ENCODE results near the gene GMCL2.
"Not testable (repeated sequence)": the region's sequence is repeated elsewhere in the genome, so short reads cannot be mapped to it uniquely, and the experiment has no call there.

Gene GMCL2

DNA sequence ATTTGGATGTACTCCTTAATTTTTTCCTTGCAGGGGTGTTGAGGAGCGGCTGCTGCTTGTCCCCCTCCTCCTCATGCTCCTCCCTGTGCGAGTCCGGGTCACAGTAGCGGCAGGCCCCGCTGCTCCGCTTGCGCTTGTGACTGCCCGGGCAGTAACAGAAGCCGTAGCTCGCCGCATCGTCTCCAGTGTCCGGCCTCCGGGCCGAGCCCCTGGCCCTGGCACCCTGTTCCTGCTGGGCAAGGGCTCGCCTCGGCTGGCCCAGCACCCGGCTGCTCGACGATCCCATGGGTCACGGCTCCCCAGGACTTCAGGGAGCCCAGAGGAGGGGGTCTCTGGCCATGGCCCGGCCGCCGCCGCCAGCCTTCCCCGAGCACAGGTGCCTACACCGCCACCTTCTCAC is at the start of gene GMCL2:
Gene GMCL2 (minus strand): TSS at position 358 of the 400 bp plus-strand sequence. CDS start 72 bp downstream, at position 286.
- in situ Hi-C loops (cut with HindIII; ENCODE audit: low sequenced_read_pairs), result no loop called here

DNA sequence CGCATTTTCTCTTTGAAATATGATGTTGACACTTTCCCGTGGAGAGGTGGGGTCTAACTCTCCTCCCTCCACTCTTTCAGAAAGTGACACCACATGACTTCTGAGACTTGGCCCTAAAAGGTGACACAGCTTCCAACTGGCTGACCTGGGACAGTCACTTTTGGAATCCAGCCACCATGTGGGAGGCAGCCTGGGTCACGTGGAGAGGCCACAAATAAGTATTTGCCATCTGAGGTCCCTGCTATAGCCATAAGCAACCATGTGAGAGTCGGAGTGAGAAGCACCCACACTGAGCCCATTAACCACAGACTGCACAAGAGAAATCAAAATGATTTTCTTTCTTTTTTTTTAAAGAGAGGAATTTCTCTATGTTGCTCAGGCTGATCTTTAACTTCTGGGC is 49.5 kb upstream of the GMCL2 start:
- in situ Hi-C loops (cut with HindIII; ENCODE audit: low sequenced_read_pairs), result no loop called here

GRCh38 chr5:178236126-178236525 is 49.0 kb upstream of the GMCL2 start:
- in situ Hi-C loops (cut with HindIII; ENCODE audit: low sequenced_read_pairs), result no loop called here

- in situ Hi-C loops (cut with HindIII; ENCODE audit: low sequenced_read_pairs), result no loop called here
Measured at GRCh38 chr5:178235588-178235974, 48.4 kb upstream of the GMCL2 start.

DNA sequence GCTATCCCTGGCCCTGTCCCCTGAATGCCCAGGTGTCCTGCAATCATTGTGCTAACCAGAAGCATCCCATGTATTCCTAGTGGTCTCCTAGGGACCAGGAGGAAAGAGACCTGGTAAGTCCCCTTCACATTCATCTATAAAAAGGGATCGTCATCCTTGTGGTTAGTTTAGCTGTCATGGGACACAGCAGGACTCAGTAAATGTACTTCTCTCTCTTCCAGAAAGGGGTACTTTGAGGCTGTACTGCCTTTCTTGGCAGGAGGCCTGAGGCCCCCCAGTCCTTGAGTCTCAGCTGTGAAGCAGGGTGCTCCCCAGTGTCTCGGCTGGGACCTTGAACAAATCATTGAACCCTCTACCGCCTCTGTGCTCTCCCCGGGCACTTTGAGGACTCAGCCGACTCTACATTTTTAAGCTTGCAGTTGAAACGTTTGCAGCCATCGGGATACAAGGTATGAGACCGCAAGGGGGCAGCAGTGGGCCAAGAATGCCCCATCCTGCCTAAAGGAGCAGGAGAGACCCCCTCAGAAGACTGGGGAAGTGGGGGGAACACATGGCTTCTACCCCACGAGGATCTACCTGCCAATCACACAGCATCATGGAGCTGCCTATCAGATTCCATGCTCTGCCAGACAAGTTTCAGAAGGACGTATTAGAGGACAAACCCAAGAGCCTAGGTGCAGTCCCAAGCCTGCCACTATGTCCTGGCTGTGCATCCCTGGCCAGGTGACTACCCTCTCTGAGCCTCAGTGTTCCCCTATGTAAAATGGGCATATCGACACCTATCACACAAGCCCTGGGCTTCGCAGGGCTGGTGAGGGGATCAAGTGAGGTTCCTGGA is 47.8 kb upstream of the GMCL2 start:
- in situ Hi-C loops (cut with HindIII; ENCODE audit: low sequenced_read_pairs), result no loop called here

GRCh38 chr5:178234121-178234749 is 47.1 kb upstream of the GMCL2 start:
- in situ Hi-C loops (cut with HindIII; ENCODE audit: low sequenced_read_pairs), result no loop called here

- in situ Hi-C loops (cut with HindIII; ENCODE audit: low sequenced_read_pairs), result no loop called here
Measured at GRCh38 chr5:178232920-178233429, 45.8 kb upstream of the GMCL2 start.

GRCh38 chr5:178232124-178232919 is 45.2 kb upstream of the GMCL2 start, which contains the start of gene PHYKPL:
PHYKPL (minus strand) TSS chr5:178232802; CDS start chr5:178232550, 252 bp downstream.
- in situ Hi-C loops (cut with HindIII; ENCODE audit: low sequenced_read_pairs), result no loop called here

- in situ Hi-C loops (cut with HindIII; ENCODE audit: low sequenced_read_pairs), result no loop called here
Measured at GRCh38 chr5:178231539-178232123, 44.5 kb upstream of the GMCL2 start.

- in situ Hi-C loops (cut with HindIII; ENCODE audit: low sequenced_read_pairs), result no loop called here
Measured at GRCh38 chr5:178230879-178231538, 43.8 kb upstream of the GMCL2 start.

DNA sequence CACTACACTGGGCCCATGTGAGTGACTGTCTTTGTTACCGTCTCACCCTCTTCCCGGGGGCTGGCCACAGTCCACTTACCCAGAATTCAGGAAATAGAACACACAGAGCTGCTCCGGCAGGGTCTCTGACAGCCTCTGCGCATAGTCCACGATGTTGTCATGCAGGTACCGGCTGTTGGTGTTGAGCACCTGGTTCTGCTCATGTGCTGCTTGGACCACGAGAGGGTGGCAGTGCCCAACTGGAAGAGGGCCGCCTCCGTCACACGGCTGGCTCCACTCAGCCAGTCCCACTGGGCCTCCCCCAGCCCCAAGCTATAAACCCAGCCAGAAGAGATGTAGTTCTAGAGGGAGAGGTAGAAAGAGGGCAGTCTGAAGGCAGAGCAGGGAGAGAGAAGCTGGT is 42.7 kb upstream of the GMCL2 start:
- in situ Hi-C loops (cut with HindIII; ENCODE audit: low sequenced_read_pairs), result no loop called here

DNA sequence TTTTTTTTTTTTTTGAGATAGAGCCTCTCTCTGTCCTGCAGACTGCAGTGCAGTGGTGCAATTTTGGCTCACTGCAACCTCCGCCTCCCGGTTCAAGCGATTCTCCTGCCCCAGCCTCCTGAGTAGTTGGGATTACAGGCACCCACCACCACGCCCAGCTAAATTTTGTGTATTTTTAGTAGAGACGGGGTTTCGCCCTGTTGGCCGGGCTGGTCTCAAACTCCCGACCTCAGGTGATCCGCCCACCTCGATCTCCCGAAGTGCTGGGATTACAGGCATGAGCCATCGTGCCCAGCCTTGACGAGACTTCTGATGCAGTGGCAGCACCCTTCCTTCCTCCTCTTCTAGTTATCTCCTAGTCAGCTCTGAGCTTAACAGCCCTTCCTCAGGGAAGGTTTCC is 41.9 kb upstream of the GMCL2 start:
- in situ Hi-C loops (cut with HindIII; ENCODE audit: low sequenced_read_pairs), result not testable (repeated sequence)

- in situ Hi-C loops (cut with HindIII; ENCODE audit: low sequenced_read_pairs), result no loop called here
Measured at GRCh38 chr5:178228609-178229008, 41.4 kb upstream of the GMCL2 start.

DNA sequence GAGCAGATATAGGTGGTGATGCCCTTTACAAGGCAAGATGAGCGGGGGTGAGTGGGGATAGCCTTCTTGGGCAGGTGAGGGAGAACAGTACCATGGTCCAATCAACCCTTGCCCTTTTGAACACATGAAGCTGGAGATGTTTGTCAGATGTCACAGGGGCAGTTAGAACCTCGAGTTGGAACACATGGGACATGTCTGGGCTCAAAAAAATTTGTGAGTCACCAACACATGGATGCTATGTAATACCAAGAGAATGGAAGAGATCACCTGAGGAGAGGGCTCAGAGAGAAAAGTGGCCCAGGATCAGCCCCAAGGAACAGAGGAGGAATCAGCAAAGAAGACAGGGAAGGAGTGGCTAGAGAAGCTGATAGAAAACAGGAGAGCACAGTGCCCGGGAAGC is 40.8 kb upstream of the GMCL2 start:
- in situ Hi-C loops (cut with HindIII; ENCODE audit: low sequenced_read_pairs), result no loop called here

DNA sequence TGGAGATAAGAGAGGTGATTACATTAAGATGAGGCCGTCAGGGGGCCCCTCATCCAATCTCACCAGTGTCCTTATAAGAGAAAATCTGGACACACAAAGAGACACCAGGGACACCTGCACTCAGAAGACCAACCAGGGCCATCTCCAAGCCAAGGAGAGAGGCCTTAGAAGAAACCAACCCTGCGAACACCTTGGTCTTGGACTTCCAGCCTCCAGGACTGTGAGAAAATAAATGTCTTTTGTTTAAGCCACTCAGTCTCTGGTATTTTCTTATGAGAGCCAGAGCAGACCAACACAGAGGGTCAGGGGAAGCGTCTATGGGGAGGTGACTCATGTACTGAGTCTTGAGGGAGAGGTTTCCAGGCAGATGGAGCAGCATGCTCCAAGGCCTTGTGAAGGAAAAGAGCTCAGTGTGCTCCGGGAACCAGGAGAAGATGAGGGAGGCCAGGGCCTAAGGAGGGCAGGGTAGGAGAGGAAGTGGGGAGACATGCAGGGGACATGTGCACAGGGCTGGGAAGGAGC is 40.0 kb upstream of the GMCL2 start:
- in situ Hi-C loops (cut with HindIII; ENCODE audit: low sequenced_read_pairs), result no loop called here

GRCh38 chr5:178225174-178225573 is 38.0 kb upstream of the GMCL2 start:
- in situ Hi-C loops (cut with HindIII; ENCODE audit: low sequenced_read_pairs), result no loop called here

- in situ Hi-C loops (cut with HindIII; ENCODE audit: low sequenced_read_pairs), result no loop called here
Measured at GRCh38 chr5:178224403-178224802, 37.2 kb upstream of the GMCL2 start.

DNA sequence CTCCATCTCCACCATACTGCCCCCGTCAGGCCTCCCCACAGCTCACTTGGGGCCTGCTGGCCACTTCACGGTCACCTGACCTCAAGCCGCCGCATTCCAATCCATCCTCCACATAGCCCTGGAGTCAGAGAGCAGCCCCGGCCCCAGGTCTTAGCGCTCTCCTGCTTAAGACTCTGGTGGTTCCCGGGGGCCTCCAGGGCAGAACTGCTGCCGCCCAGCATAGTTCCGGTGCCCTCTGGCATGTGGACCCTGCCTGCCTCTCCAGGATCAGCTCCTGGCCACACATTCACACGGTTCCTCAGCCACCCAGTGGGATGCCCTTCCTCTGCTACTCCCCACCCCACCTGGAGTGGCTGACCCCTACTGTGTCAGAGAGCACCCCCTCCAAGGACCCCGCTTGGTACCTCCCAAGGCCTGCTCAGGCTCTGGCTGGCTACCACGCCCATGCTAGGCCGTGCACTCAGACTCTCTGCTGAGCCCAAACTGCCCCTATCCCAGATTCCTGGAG is 36.7 kb upstream of the GMCL2 start:
- in situ Hi-C loops (cut with HindIII; ENCODE audit: low sequenced_read_pairs), result no loop called here

- in situ Hi-C loops (cut with HindIII; ENCODE audit: low sequenced_read_pairs), result no loop called here
Measured at GRCh38 chr5:178223196-178223773, 36.1 kb upstream of the GMCL2 start.

GRCh38 chr5:178222292-178222691 is 35.1 kb upstream of the GMCL2 start:
- in situ Hi-C loops (cut with HindIII; ENCODE audit: low sequenced_read_pairs), result no loop called here
